GM23338 (cell line): Measurements from ENCODE around the gene SH3BP5. TPM values are rescaled to one million over a fixed set of nuclear protein-coding genes. Genes with fewer than 3 reads are reported as not detected.

Source experiments
- ATAC-seq: fragments of 200-7000 bp; cut with Tn5 transposase; 3 replicates; pipeline ENCODE4 v1.9.1; 2020
- DNase-seq: peaks from one replicate; pipeline ENCODE4 v3.0.0-alpha.2; 2015; ENCODE audit warnings: low spot score
- H2AFZ ChIP-seq: fragments of 200-600 bp; sonication (generic); 2 replicates; pipeline ENCODE4 v1.8.0; 2016; ENCODE audit warnings: antibody characterized with exemption, mild to moderate bottlenecking, moderate library complexity
- H3F3A ChIP-seq: fragments of 200-600 bp; sonication (generic); replicated peaks from 2 replicates; pipeline ENCODE4 v1.8.0; 2017; ENCODE audit warnings: antibody characterized with exemption, mixed run types, low read depth
- H3K27ac ChIP-seq: fragments of 200-600 bp; sonication (generic); 2 replicates; pipeline ENCODE4 v1.6.1; 2016; ENCODE audit warnings: low read depth
- H3K27me3 ChIP-seq: fragments of 200-600 bp; sonication (generic); 2 replicates; pipeline ENCODE4 v1.8.0; 2016; ENCODE audit warnings: mild to moderate bottlenecking, mixed run types, moderate library complexity; ENCODE audit not compliant: insufficient read depth
- H3K36me3 ChIP-seq: fragments of 200-600 bp; sonication (generic); 2 replicates; pipeline ENCODE4 v1.8.0; 2016; ENCODE audit warnings: mild to moderate bottlenecking; ENCODE audit not compliant: insufficient read depth
- H3K4me1 ChIP-seq: fragments of 200-600 bp; sonication (generic); 2 replicates; pipeline ENCODE4 v1.8.0; 2016; ENCODE audit warnings: mild to moderate bottlenecking, moderate library complexity; ENCODE audit not compliant: insufficient read depth
- H3K4me2 ChIP-seq: fragments of 200-600 bp; sonication (generic); 2 replicates; pipeline ENCODE4 v1.7.1; 2017; ENCODE audit warnings: mixed run types
- H3K4me3 ChIP-seq: fragments of 200-600 bp; sonication (generic); 2 replicates; pipeline ENCODE4 v1.6.1; 2016; ENCODE audit warnings: mixed run types
- H3K79me2 ChIP-seq: fragments of 200-600 bp; sonication (generic); replicated peaks from 2 replicates; pipeline ENCODE4 v1.8.0; 2017; ENCODE audit warnings: mild to moderate bottlenecking; ENCODE audit not compliant: insufficient read depth
- H3K9me2 ChIP-seq: fragments of 200-600 bp; sonication (generic); 2 replicates; pipeline ENCODE4 v1.8.0; 2017; ENCODE audit not compliant: insufficient read depth
- H4K20me1 ChIP-seq: fragments of 200-600 bp; sonication (generic); replicated peaks from 2 replicates; pipeline ENCODE4 v1.8.0; 2017; ENCODE audit warnings: mild to moderate bottlenecking; ENCODE audit not compliant: insufficient read depth
- H3K27ac Mint-ChIP-seq: 2 replicates; pipeline ENCODE4 v1.8.0; 2020; ENCODE audit warnings: inconsistent platforms, mild to moderate bottlenecking, moderate library complexity, mixed read lengths
- H3K27me3 Mint-ChIP-seq: 3 replicates; pipeline ENCODE4 v1.8.0; 2022; ENCODE audit warnings: low read depth, mild to moderate bottlenecking, moderate library complexity, mixed read lengths, inconsistent platforms; ENCODE audit not compliant: insufficient read depth, poor library complexity
- H3K36me3 Mint-ChIP-seq: 3 replicates; pipeline ENCODE4 v1.8.0; 2021; ENCODE audit warnings: low read depth, mild to moderate bottlenecking, inconsistent platforms, moderate library complexity, mixed read lengths
- H3K4me1 Mint-ChIP-seq: 3 replicates; pipeline ENCODE4 v1.8.0; 2020; ENCODE audit warnings: mild to moderate bottlenecking, inconsistent platforms, mixed read lengths
- H3K4me3 Mint-ChIP-seq: 3 replicates; pipeline ENCODE4 v1.8.0; 2021; ENCODE audit warnings: moderate library complexity, mild to moderate bottlenecking, inconsistent platforms, mixed read lengths
- H3K9me3 Mint-ChIP-seq: 3 replicates; pipeline ENCODE4 v1.8.0; 2020; ENCODE audit warnings: moderate library complexity, mild to moderate bottlenecking, inconsistent platforms, mixed read lengths
- CTCF ChIP-seq, 2 experiments: fragments of 200-600 bp in 1 of 2; sonication (generic) in 1 of 2; conservative IDR thresholded peaks; 2 replicates each; pipeline versions ENCODE4 v1.5.1 to v1.6.1; 2016 to 2017; ENCODE audit warnings: antibody characterized with exemption in 2 of 2, low read depth in 2 of 2, mild to moderate bottlenecking in 2 of 2, moderate library complexity in 1 of 2
- ETS1 ChIP-seq: IDR thresholded peaks from 2 replicates; pipeline ENCODE4 v1.6.1; 2016; ENCODE audit warnings: antibody characterized with exemption
- EZH2phosphoT487 ChIP-seq: fragments of 200-600 bp; sonication (generic); IDR thresholded peaks from one replicate; pipeline ENCODE4 v1.8.1; 2018; ENCODE audit warnings: antibody characterized with exemption; ENCODE audit not compliant: unreplicated experiment
- JUNB ChIP-seq: IDR thresholded peaks from one replicate; pipeline ENCODE4 v1.6.1; 2016; ENCODE audit warnings: antibody characterized with exemption; ENCODE audit not compliant: unreplicated experiment
- POLR2AphosphoS5 ChIP-seq: IDR thresholded peaks from 2 replicates; pipeline ENCODE4 v1.6.1; 2016; ENCODE audit warnings: antibody characterized with exemption, low read depth
- REST ChIP-seq: IDR thresholded peaks from one replicate; pipeline ENCODE4 v1.6.1; 2018; ENCODE audit warnings: antibody characterized with exemption; ENCODE audit not compliant: unreplicated experiment
- ZNF114 ChIP-seq: fragments of 250-450 bp; sonication (Bioruptor Pico); IDR thresholded peaks from 2 replicates; pipeline ENCODE4 v1.5.0; 2020; ENCODE audit warnings: mild to moderate bottlenecking, moderate library complexity
- ZNF331 ChIP-seq: fragments of 250-450 bp; sonication (Bioruptor Pico); IDR thresholded peaks from 2 replicates; pipeline ENCODE4 v1.5.0; 2020; ENCODE audit warnings: low read depth, mild to moderate bottlenecking, moderate library complexity
- polyA plus RNA-seq: library from polyadenylated mRNA; unstranded; fragments of >200 nt; fragmentation: Nextera tagmentation; extraction: Ambion mirVana; gene quantifications from 2 replicates; pipeline ENCODE4 v1.2.1, GENCODE V29; 2016
- total RNA-seq: library from RNA; depleted of rRNA; stranded (reverse); fragments of >200 nt; shearing (Covaris generic); gene quantifications from 2 replicates; pipeline ENCODE4 v1.2.3, GENCODE V29; 2014
- TF ChIP-seq, protein P1 (sequence below): fragments of 250-450 bp; sonication (Bioruptor Pico); IDR thresholded peaks from 2 replicates; pipeline ENCODE4 v1.5.0; 2020; ENCODE audit warnings: mild to moderate bottlenecking, moderate library complexity

Gene SH3BP5
- total and polyA plus RNA-seq, 2 experiments from 2014 or later: 5.8 to 9.1 TPM

- TF ChIP-seq, protein P1, sequence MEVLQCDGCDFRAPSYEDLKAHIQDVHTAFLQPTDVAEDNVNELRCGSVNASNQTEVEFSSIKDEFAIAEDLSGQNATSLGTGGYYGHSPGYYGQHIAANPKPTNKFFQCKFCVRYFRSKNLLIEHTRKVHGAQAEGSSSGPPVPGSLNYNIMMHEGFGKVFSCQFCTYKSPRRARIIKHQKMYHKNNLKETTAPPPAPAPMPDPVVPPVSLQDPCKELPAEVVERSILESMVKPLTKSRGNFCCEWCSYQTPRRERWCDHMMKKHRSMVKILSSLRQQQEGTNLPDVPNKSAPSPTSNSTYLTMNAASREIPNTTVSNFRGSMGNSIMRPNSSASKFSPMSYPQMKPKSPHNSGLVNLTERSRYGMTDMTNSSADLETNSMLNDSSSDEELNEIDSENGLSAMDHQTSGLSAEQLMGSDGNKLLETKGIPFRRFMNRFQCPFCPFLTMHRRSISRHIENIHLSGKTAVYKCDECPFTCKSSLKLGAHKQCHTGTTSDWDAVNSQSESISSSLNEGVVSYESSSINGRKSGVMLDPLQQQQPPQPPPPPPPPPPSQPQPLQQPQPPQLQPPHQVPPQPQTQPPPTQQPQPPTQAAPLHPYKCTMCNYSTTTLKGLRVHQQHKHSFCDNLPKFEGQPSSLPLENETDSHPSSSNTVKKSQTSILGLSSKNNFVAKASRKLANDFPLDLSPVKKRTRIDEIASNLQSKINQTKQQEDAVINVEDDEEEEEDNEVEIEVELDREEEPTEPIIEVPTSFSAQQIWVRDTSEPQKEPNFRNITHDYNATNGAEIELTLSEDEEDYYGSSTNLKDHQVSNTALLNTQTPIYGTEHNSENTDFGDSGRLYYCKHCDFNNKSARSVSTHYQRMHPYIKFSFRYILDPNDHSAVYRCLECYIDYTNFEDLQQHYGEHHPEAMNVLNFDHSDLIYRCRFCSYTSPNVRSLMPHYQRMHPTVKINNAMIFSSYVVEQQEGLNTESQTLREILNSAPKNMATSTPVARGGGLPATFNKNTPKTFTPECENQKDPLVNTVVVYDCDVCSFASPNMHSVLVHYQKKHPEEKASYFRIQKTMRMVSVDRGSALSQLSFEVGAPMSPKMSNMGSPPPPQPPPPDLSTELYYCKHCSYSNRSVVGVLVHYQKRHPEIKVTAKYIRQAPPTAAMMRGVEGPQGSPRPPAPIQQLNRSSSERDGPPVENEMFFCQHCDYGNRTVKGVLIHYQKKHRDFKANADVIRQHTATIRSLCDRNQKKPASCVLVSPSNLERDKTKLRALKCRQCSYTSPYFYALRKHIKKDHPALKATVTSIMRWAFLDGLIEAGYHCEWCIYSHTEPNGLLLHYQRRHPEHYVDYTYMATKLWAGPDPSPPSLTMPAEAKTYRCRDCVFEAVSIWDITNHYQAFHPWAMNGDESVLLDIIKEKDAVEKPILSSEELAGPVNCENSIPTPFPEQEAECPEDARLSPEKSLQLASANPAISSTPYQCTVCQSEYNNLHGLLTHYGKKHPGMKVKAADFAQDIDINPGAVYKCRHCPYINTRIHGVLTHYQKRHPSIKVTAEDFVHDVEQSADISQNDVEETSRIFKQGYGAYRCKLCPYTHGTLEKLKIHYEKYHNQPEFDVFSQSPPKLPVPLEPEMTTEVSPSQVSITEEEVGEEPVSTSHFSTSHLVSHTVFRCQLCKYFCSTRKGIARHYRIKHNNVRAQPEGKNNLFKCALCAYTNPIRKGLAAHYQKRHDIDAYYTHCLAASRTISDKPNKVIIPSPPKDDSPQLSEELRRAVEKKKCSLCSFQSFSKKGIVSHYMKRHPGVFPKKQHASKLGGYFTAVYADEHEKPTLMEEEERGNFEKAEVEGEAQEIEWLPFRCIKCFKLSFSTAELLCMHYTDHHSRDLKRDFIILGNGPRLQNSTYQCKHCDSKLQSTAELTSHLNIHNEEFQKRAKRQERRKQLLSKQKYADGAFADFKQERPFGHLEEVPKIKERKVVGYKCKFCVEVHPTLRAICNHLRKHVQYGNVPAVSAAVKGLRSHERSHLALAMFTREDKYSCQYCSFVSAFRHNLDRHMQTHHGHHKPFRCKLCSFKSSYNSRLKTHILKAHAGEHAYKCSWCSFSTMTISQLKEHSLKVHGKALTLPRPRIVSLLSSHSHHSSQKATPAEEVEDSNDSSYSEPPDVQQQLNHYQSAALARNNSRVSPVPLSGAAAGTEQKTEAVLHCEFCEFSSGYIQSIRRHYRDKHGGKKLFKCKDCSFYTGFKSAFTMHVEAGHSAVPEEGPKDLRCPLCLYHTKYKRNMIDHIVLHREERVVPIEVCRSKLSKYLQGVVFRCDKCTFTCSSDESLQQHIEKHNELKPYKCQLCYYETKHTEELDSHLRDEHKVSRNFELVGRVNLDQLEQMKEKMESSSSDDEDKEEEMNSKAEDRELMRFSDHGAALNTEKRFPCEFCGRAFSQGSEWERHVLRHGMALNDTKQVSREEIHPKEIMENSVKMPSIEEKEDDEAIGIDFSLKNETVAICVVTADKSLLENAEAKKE: no peak
- TF ChIP-seq ETS1: no peak
- no peak for TF ChIP-seq ZNF114 (CRISPR knock-in tag)
Observed at GRCh38 chr3:15298504-15298903, 33.9 kb downstream of the SH3BP5 start (continued).

DNA sequence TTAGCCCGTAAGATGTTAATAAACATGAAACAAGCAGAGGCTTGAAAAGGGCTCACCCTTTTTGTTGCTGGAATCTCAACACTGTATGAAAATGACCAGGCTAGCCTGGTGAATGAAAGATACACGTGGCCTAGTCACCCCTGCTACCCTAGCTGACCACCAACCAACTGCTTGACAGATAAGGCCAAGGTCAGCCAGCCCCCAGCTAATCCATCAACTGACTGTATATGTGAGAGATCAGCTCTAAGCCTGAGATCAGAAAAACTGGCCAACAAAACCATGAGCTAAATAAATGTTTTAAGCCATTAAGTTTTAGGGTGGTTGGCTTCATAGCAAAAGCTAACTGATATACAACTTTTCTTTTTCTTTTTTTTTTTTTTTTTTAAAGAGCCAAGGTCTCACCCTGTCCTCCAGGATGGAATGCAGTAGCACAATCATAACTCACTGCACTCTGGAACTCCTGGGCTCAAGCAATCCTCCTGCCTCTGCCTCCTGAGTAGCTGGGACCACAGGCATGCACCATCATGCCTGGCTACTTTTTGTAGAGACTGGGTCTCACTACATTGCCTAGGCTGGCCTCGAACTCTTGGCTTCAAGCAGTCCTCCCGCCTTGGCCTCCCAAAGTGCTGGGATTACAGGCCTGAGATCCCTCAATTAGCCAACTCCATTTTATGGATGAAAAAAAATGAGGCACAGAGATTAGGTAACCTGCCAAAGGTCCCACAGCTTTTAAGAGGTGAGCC lies 34.6 kb downstream of the SH3BP5 start:
- no peaks in the 10 kb centered on the region for H3K36me3 Mint-ChIP-seq
- Histone ChIP-seq H3K79me2 (no peaks in the 10 kb centered on the region), H3F3A (no peaks in the 10 kb centered on the region), H2AFZ (no peak overlapping the region), H3K4me3 (no peak overlapping the region), H3K4me1 (no peaks in the 10 kb centered on the region), H4K20me1 (peaks cover 2% of the 10 kb centered on the region; the same call in 1 of the 2 replicates), H3K4me2 (no peak overlapping the region), H3K36me3 (no peaks in the 10 kb centered on the region), H3K9me2 (0 out of 2 replicates have a peak, but pooled peaks cover 3% of the 10 kb centered on the region), H3K27ac (no peak overlapping the region), H3K27me3 (no peaks in the 10 kb centered on the region)
- H3K27me3 Mint-ChIP-seq: peaks cover 3% of the 10 kb centered on the region
- no peak for ATAC-seq
- H3K27ac Mint-ChIP-seq: no peak overlapping the region
- H3K9me3 Mint-ChIP-seq: no peaks in the 10 kb centered on the region
- no peak overlapping the region for H3K4me3 Mint-ChIP-seq
- H3K4me1 Mint-ChIP-seq: peaks cover 2% of the 10 kb centered on the region; the same call in 1 of the 3 replicates
- DNase-seq: no peak
- TF ChIP-seq JUNB: no peak
- TF ChIP-seq REST: no peak
- no peak for TF ChIP-seq ZNF331 (CRISPR knock-in tag)
- no peak for TF ChIP-seq ZNF114 (CRISPR knock-in tag)
- TF ChIP-seq EZH2phosphoT487: no peak
- TF ChIP-seq POLR2AphosphoS5: no peak
- TF ChIP-seq CTCF (conservative IDR thresholded peaks at IDR 0.05; ENCODE audit: low read depth in 2 of 2): no peak
